HepG2 (cell line): ENCODE results near the gene HIVEP2. TPM values are rescaled to one million over a fixed set of nuclear protein-coding genes. Genes with fewer than 3 reads are reported as not detected.

Experiments
- AFF4 ChIP-seq: sonication (generic); formaldehyde crosslinking; IDR thresholded peaks from 2 replicates; pipeline ENCODE4 v1.4.0; 2020; ENCODE audit warnings: missing genetic modification reagents
- FOXP1 ChIP-seq, 2 experiments: fragments of 450-650 bp in 1 of 2; IDR thresholded peaks; 2 replicates each; pipeline ENCODE4 v1.6.1; 2017 to 2018; ENCODE audit warnings: antibody characterized with exemption in 1 of 2
- NFIB ChIP-seq: sonication (generic); formaldehyde crosslinking; IDR thresholded peaks from 2 replicates; pipeline ENCODE4 v1.9.0; 2021; ENCODE audit warnings: missing genetic modification reagents, mild to moderate bottlenecking, borderline replicate concordance
- RARA ChIP-seq: IDR thresholded peaks from 2 replicates; pipeline ENCODE4 v1.6.1; 2016; ENCODE audit warnings: missing genetic modification reagents, missing compliant biosample characterization
- THAP11 ChIP-seq: IDR thresholded peaks from 2 replicates; pipeline ENCODE4 v1.6.1; 2016; ENCODE audit warnings: missing biosample characterization, missing genetic modification reagents
- THRA ChIP-seq: sonication (generic); formaldehyde crosslinking; IDR thresholded peaks from 2 replicates; pipeline ENCODE4 v1.4.0; 2020; ENCODE audit warnings: missing genetic modification reagents, borderline replicate concordance
- WIZ ChIP-seq: sonication (generic); formaldehyde crosslinking; IDR thresholded peaks from 2 replicates; pipeline ENCODE4 v1.5.1; 2020; ENCODE audit warnings: mild to moderate bottlenecking, missing genetic modification reagents
- ZBTB2 ChIP-seq: sonication (generic); formaldehyde crosslinking; IDR thresholded peaks from 2 replicates; pipeline ENCODE4 v1.8.0; 2022; ENCODE audit warnings: low read depth, missing genetic modification reagents
- ZNF136 ChIP-seq: sonication (generic); formaldehyde crosslinking; IDR thresholded peaks from 2 replicates; pipeline ENCODE4 v1.8.1; 2022; ENCODE audit warnings: low read depth, mild to moderate bottlenecking, moderate library complexity, missing genetic modification reagents
- ZNF747 ChIP-seq: sonication (generic); formaldehyde crosslinking; IDR thresholded peaks from 2 replicates; pipeline ENCODE4 v1.8.1; 2023; ENCODE audit warnings: missing genetic modification reagents, mild to moderate bottlenecking, borderline replicate concordance
- polyA plus RNA-seq, 8 experiments: library from polyadenylated mRNA; depleted of rRNA in 3 of 8; stranded (reverse) in 7 of 8; unstranded in 1 of 8; fragments of >200 nt; fragmentation: Illumina TruSeq in 4 of 8; extraction: Trizol in 4 of 8; gene quantifications; 2 replicates each; pipeline versions ENCODE4 v1.2.1 to v1.2.3, GENCODE V29; 2011 to 2016; ENCODE audit warnings: low read depth in 4 of 8, missing spikeins in 1 of 8, mixed read lengths in 1 of 8; ENCODE audit not compliant: insufficient read depth in 1 of 8
- total RNA-seq, 5 experiments: library from RNA; depleted of rRNA; stranded (reverse); fragments of >200 nt; fragmentation: Illumina TruSeq; extraction: Trizol; gene quantifications; 2 replicates each; pipeline ENCODE4 v1.2.3, GENCODE V29; 2016; ENCODE audit warnings: low read depth in 1 of 5
- TF ChIP-seq, protein P1 (sequence below): sonication (generic); formaldehyde crosslinking; IDR thresholded peaks from 2 replicates; pipeline ENCODE4 v1.5.0; 2020; ENCODE audit warnings: missing genetic modification reagents
- TF ChIP-seq, protein P2 (sequence below): sonication (generic); formaldehyde crosslinking; IDR thresholded peaks from 2 replicates; pipeline ENCODE4 v1.5.0; 2020; ENCODE audit warnings: mild to moderate bottlenecking, missing genetic modification reagents, borderline replicate concordance

Gene HIVEP2
- total and polyA plus RNA-seq, 2 of the 13 experiments (the other 11 are each of a cell fraction or from before 2014, with no cell fraction given) = 3.4 to 12.9 TPM

DNA sequence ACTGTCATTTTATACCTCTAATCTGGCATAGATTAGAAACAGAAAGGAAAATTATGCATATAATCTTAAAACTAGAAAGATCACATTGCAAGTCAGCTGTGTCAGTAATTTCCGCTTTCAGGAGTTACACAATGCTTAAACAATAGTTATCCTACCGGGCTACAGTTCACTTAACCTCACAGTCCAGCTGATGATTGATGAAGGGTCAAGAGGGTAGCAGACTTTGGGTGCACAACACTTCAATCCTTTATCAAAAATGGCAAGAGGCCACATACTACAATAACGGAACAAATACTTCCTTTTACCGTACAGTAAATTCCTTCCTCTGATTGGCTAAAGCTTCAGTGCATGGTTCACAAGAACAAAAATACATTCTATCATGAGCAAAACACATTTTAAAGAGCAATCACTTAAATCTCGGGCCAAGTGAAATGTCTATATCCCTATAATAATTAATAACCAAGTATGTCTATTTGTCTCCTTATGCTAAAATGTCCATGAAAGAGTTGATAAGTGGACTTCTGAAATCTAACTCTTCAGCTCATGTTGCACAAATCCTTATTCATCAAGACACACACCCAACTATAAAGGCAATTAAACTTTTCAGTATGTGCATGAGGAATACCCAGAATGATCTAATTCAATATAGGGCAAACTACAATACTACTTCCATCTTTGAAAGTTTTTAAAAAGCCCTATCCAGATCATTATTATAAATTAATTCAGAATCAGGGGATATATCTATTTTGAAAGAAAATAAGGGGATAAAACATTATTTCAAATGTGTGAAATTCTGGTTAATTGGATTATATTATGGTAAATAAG is 76.8 kb downstream of the HIVEP2 start (continued):
- TF ChIP-seq, protein P1, sequence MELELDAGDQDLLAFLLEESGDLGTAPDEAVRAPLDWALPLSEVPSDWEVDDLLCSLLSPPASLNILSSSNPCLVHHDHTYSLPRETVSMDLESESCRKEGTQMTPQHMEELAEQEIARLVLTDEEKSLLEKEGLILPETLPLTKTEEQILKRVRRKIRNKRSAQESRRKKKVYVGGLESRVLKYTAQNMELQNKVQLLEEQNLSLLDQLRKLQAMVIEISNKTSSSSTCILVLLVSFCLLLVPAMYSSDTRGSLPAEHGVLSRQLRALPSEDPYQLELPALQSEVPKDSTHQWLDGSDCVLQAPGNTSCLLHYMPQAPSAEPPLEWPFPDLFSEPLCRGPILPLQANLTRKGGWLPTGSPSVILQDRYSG = no peak
- peak; percentile 77 for TF ChIP-seq THAP11
- peak; percentile 92 for TF ChIP-seq THRA (CRISPR knock-in tag)
- peak; percentile 52; the same call in 1 of the 2 replicates for TF ChIP-seq ZNF747
- TF ChIP-seq WIZ (CRISPR knock-in tag) = 0 out of 2 replicates have a peak, but pooled peaks have one; percentile 55
- TF ChIP-seq FOXP1 (IDR thresholded peaks at IDR 0.05) = no peak
- TF ChIP-seq FOXP1 (CRISPR knock-in tag; IDR thresholded peaks at IDR 0.05) = peak; percentile 91
- TF ChIP-seq ZNF136 = no peak; the same call in 1 of the 2 replicates
- TF ChIP-seq AFF4 (CRISPR knock-in tag) = peak; percentile 64; the same call in 1 of the 2 replicates
- peak; percentile 100 for TF ChIP-seq RARA (CRISPR knock-in tag)
- no peak for TF ChIP-seq ZBTB2 (CRISPR knock-in tag)
- no peak for TF ChIP-seq NFIB
- TF ChIP-seq, protein P2, sequence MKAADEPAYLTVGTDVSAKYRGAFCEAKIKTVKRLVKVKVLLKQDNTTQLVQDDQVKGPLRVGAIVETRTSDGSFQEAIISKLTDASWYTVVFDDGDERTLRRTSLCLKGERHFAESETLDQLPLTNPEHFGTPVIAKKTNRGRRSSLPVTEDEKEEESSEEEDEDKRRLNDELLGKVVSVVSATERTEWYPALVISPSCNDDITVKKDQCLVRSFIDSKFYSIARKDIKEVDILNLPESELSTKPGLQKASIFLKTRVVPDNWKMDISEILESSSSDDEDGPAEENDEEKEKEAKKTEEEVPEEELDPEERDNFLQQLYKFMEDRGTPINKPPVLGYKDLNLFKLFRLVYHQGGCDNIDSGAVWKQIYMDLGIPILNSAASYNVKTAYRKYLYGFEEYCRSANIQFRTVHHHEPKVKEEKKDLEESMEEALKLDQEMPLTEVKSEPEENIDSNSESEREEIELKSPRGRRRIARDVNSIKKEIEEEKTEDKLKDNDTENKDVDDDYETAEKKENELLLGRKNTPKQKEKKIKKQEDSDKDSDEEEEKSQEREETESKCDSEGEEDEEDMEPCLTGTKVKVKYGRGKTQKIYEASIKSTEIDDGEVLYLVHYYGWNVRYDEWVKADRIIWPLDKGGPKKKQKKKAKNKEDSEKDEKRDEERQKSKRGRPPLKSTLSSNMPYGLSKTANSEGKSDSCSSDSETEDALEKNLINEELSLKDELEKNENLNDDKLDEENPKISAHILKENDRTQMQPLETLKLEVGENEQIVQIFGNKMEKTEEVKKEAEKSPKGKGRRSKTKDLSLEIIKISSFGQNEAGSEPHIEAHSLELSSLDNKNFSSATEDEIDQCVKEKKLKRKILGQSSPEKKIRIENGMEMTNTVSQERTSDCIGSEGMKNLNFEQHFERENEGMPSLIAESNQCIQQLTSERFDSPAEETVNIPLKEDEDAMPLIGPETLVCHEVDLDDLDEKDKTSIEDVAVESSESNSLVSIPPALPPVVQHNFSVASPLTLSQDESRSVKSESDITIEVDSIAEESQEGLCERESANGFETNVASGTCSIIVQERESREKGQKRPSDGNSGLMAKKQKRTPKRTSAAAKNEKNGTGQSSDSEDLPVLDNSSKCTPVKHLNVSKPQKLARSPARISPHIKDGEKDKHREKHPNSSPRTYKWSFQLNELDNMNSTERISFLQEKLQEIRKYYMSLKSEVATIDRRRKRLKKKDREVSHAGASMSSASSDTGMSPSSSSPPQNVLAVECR (CRISPR knock-in tag) = peak; percentile 65; the same call in 1 of the 2 replicates
